Fibroblast of villous mesenchyme (primary cell): Measurements from ENCODE around the gene NKAIN2. TPM values are rescaled to one million over a fixed set of nuclear protein-coding genes. Genes with fewer than 3 reads are reported as not detected.
"Not testable (repeated sequence)": the region's sequence is repeated elsewhere in the genome, so short reads cannot be mapped to it uniquely, and the experiment has no call there.

Experiments
- DNase-seq: peaks from one replicate; pipeline ENCODE4 v3.0.0-alpha.2; 2010; ENCODE audit warnings: low read depth
- H3K4me3 ChIP-seq: 2 replicates; pipeline ENCODE4 v1.5.1; 2011; ENCODE audit warnings: low read depth, mild to moderate bottlenecking, low read length
- CTCF ChIP-seq: IDR thresholded peaks from 2 replicates; pipeline ENCODE4 v1.5.1; 2012; ENCODE audit warnings: low read depth, mild to moderate bottlenecking, low read length; ENCODE audit not compliant: insufficient read depth
- total RNA-seq: library from RNA; depleted of rRNA; stranded (reverse); fragments of >200 nt; gene quantifications from 2 replicates; pipeline ENCODE4 v1.2.3, GENCODE V29; 2012

The NKAIN2 gene
- total RNA-seq, 1 donor, result not detected

GRCh38 chr6:124557873-124558272 is 754.2 kb downstream of the NKAIN2 start:
- TF ChIP-seq CTCF, result no peak
- no peak overlapping the region for H3K4me3 ChIP-seq
- DNase-seq, result no peak

GRCh38 chr6:124560078-124560477 is 756.4 kb downstream of the NKAIN2 start:
- not testable (repeated sequence) for DNase-seq, H3K4me3 ChIP-seq

- no peak for DNase-seq
- no peak for TF ChIP-seq CTCF
- no peak overlapping the region for H3K4me3 ChIP-seq
Observed at GRCh38 chr6:124560873-124561567, 757.4 kb downstream of the NKAIN2 start.

- DNase-seq, result no peak
- no peak overlapping the region for H3K4me3 ChIP-seq
- TF ChIP-seq CTCF, result no peak
Observed at GRCh38 chr6:124561635-124562130, 758.0 kb downstream of the NKAIN2 start.

GRCh38 chr6:124564125-124564524 is 760.5 kb downstream of the NKAIN2 start:
- not testable (repeated sequence) for H3K4me3 ChIP-seq, DNase-seq

- no peak overlapping the region for H3K4me3 ChIP-seq
- no peak for DNase-seq
- TF ChIP-seq CTCF, result no peak
Observed at GRCh38 chr6:124567401-124567800, 763.7 kb downstream of the NKAIN2 start.

GRCh38 chr6:124573953-124574352 is 770.3 kb downstream of the NKAIN2 start:
- no peak overlapping the region for H3K4me3 ChIP-seq
- DNase-seq, result no peak
- TF ChIP-seq CTCF, result no peak

GRCh38 chr6:124577734-124578281 is 774.1 kb downstream of the NKAIN2 start:
- no peak overlapping the region for H3K4me3 ChIP-seq
- DNase-seq, result no peak
- TF ChIP-seq CTCF, result no peak
